Fibroblast of lung (primary cell): ENCODE results near the gene DIPK2A.

Experiments used
- EZH2 ChIP-seq: IDR thresholded peaks from 2 replicates; pipeline ENCODE4 v1.5.1; 2012; ENCODE audit warnings: low read length, control low read depth, mild to moderate bottlenecking; ENCODE audit errors: missing control alignments
- TF ChIP-seq, protein P1 (sequence below), 2 donors: IDR thresholded peaks in 1 of 2; conservative IDR thresholded peaks in 1 of 2; 1 replicate in 1 of 2; 2 replicates in 1 of 2; pipeline ENCODE4 v1.5.1; 2011 to 2012; ENCODE audit warnings: low read length in 2 of 2, control low read depth in 1 of 2, inconsistent platforms in 1 of 2, low read depth in 1 of 2, mild to moderate bottlenecking in 1 of 2

DNA sequence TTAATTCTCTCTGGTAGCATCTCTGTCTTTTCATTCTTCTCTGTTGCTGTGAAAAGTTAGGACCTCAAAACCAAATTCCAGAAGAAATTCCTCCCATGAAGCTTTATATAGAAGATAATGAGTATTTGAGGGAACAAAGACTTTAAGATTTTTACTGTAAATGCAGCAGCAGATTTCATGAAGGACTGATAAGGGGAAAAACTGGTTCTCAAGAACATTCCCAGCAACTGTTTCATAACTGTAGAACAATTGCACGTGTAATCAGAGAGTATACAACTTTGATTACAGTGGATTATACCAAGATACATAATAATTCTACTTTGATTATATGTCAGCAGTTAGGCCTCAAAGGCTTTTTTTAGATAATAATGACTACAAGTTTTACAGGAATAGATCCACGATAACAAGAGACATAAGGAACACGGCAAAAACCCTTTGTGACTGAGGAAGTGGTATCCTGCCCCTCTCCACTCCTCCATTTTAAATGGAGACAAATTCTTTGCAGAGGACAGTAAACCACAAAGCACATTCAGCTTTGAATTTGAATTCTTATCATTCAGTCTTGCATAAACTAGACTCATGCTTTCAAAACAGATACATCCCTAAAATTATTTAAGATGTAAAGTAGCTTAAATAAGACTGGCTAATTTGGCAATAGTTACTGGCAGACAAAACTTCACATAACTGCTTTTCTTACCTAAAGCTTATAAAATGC is 42.9 kb upstream of the DIPK2A start:
- TF ChIP-seq, protein P1, sequence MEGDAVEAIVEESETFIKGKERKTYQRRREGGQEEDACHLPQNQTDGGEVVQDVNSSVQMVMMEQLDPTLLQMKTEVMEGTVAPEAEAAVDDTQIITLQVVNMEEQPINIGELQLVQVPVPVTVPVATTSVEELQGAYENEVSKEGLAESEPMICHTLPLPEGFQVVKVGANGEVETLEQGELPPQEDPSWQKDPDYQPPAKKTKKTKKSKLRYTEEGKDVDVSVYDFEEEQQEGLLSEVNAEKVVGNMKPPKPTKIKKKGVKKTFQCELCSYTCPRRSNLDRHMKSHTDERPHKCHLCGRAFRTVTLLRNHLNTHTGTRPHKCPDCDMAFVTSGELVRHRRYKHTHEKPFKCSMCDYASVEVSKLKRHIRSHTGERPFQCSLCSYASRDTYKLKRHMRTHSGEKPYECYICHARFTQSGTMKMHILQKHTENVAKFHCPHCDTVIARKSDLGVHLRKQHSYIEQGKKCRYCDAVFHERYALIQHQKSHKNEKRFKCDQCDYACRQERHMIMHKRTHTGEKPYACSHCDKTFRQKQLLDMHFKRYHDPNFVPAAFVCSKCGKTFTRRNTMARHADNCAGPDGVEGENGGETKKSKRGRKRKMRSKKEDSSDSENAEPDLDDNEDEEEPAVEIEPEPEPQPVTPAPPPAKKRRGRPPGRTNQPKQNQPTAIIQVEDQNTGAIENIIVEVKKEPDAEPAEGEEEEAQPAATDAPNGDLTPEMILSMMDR (conservative IDR thresholded peaks at IDR 0.05 in 1 of 2, IDR thresholded peaks at IDR 0.05 in 1 of 2; ENCODE audit: low read depth in 1 of 2, low read length in 2 of 2): no peak
- TF ChIP-seq EZH2: no peak
